ENCODE results near the gene FOXP1. TPM values are rescaled to one million over a fixed set of nuclear protein-coding genes. Genes with fewer than 3 reads are reported as not detected.
A peak's percentile ranks its signal among the peaks of the same experiment; 100 is the strongest.

Gene FOXP1
- total and polyA plus RNA-seq, 3 experiments from 2014 or later, result 142 to 185 (median 147) TPM

GRCh38 chr3:71514621-71515020, 68.9 kb downstream of the FOXP1 start:
- H3K27ac Mint-ChIP-seq, result no peak overlapping the region
- Histone ChIP-seq H3K9me3 (ENCODE audit: low read length) (no peaks in the 10 kb centered on the region), H3K4me1 (ENCODE audit: insufficient read depth, low read length) (peaks cover 24% of the 10 kb centered on the region), H3K4me3 (ENCODE audit: low read length) (no peak overlapping the region), H3K27me3 (ENCODE audit: insufficient read depth, low read length, poor library complexity, severe bottlenecking) (no peaks in the 10 kb centered on the region), H3K27ac (ENCODE audit: low read depth, low read length) (no peak overlapping the region), H3K36me3 (ENCODE audit: insufficient read depth, low read length) (no peaks in the 10 kb centered on the region)
- no peaks in the 10 kb centered on the region for H3K9me3 Mint-ChIP-seq
- no peak for DNase-seq
- ChIA-PET CTCF (no interaction called here), POLR2A (no interaction called here)
- no peaks in the 10 kb centered on the region for H3K27me3 Mint-ChIP-seq
- no peak overlapping the region for H3K4me3 Mint-ChIP-seq
- H3K4me1 Mint-ChIP-seq, result peaks cover 9 to 17% (median 15%) of the 10 kb centered on the region in 3 donors
- peaks cover 0 to 2% (median 0%) of the 10 kb centered on the region in 3 donors for H3K36me3 Mint-ChIP-seq

- Mint-ChIP-seq H3K27me3 (peaks cover 0 to 1% of the 10 kb centered on the region in 2 donors), H3K4me3 (no peak overlapping the region), H3K27ac (no peak overlapping the region), H3K4me1 (peaks cover 9 to 17% (median 15%) of the 10 kb centered on the region in 3 donors), H3K36me3 (no peaks in the 10 kb centered on the region), H3K9me3 (no peaks in the 10 kb centered on the region)
- Histone ChIP-seq H3K27ac (ENCODE audit: low read depth, low read length) (no peak overlapping the region), H3K4me1 (ENCODE audit: insufficient read depth, low read length) (peaks cover 24% of the 10 kb centered on the region), H3K36me3 (ENCODE audit: insufficient read depth, low read length) (no peaks in the 10 kb centered on the region), H3K27me3 (ENCODE audit: insufficient read depth, low read length, poor library complexity, severe bottlenecking) (no peaks in the 10 kb centered on the region), H3K9me3 (ENCODE audit: low read length) (no peaks in the 10 kb centered on the region), H3K4me3 (ENCODE audit: low read length) (no peak overlapping the region)
- DNase-seq, result no peak
- POLR2A ChIA-PET, result no interaction called here
- CTCF ChIA-PET, result interaction anchor here (0.7 kb wide), 1 partner anchor 18 kb away, joined by 3 read pairs; no protein-coding TSS in a partner anchor
Observed at GRCh38 chr3:71513515-71513914, 70.0 kb downstream of the FOXP1 start.

GRCh38 chr3:71513081-71513480, 70.4 kb downstream of the FOXP1 start:
- peaks cover 24% of the 10 kb centered on the region for H3K4me1 ChIP-seq (ENCODE audit: insufficient read depth, low read length)
- H3K36me3 Mint-ChIP-seq, result no peaks in the 10 kb centered on the region
- H3K4me1 Mint-ChIP-seq, result peaks cover 9 to 17% (median 15%) of the 10 kb centered on the region in 3 donors
- H3K9me3 Mint-ChIP-seq, result no peaks in the 10 kb centered on the region
- DNase-seq, result no peak
- peaks cover 0 to 1% of the 10 kb centered on the region in 2 donors for H3K27me3 Mint-ChIP-seq
- ChIA-PET POLR2A (no interaction called here), CTCF (interaction anchor here (0.9 kb wide), 1 partner anchor 350 kb away, joined by 3 read pairs; no protein-coding TSS in a partner anchor)
- H3K4me3 Mint-ChIP-seq, result no peak overlapping the region
- H3K27ac Mint-ChIP-seq, result no peak overlapping the region
- no peaks in the 10 kb centered on the region for H3K27me3 ChIP-seq (ENCODE audit: insufficient read depth, low read length, poor library complexity, severe bottlenecking)
- H3K4me3 ChIP-seq (ENCODE audit: low read length), result no peak overlapping the region
- H3K36me3 ChIP-seq (ENCODE audit: insufficient read depth, low read length), result no peaks in the 10 kb centered on the region
- no peak overlapping the region for H3K27ac ChIP-seq (ENCODE audit: low read depth, low read length)
- no peaks in the 10 kb centered on the region for H3K9me3 ChIP-seq (ENCODE audit: low read length)

DNA sequence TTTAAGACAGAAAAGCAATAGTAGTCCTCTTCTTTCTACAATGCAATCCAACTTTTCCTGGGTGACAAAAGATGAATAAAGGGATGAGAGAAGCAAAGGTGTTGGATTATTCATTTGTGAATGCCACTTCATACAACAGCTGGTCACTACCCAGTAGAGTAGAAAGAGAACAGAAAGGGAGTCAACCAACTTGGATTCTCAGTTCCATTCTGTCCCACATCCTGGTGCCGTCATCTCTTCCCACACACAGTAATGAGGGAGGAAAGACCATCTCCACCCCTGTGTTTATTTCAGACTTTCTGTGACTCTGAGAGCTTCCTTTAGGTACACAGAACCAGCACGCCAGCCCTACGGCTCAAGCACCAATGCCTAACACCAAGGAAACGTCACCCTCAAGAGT, 71.0 kb downstream of the FOXP1 start:
- H3K9me3 ChIP-seq (ENCODE audit: low read length), result no peaks in the 10 kb centered on the region
- H3K27me3 Mint-ChIP-seq, result peaks cover 0 to 1% of the 10 kb centered on the region in 2 donors
- ChIA-PET CTCF (interaction anchor here (0.9 to 1.4 kb wide), 3 partner anchors 46 to 504 kb away, joined by 3 to 4 read pairs (median 4); no protein-coding TSS in a partner anchor), POLR2A (interaction anchor here (0.6 kb wide), 1 partner anchor 70 kb away, joined by 7 read pairs; no protein-coding TSS in a partner anchor)
- H3K4me3 ChIP-seq (ENCODE audit: low read length), result no peak overlapping the region
- DNase-seq, result no peak
- H3K27ac Mint-ChIP-seq, result peak overlapping the region in 2 of 8 donors; percentile 70 to 72
- H3K4me3 Mint-ChIP-seq, result no peak overlapping the region
- no peaks in the 10 kb centered on the region for H3K36me3 ChIP-seq (ENCODE audit: insufficient read depth, low read length)
- H3K27ac ChIP-seq (ENCODE audit: low read depth, low read length), result no peak overlapping the region
- H3K4me1 Mint-ChIP-seq, result peaks cover 9 to 17% (median 15%) of the 10 kb centered on the region in 3 donors
- peaks cover 24% of the 10 kb centered on the region for H3K4me1 ChIP-seq (ENCODE audit: insufficient read depth, low read length)
- H3K9me3 Mint-ChIP-seq, result no peaks in the 10 kb centered on the region
- no peaks in the 10 kb centered on the region for H3K36me3 Mint-ChIP-seq
- no peaks in the 10 kb centered on the region for H3K27me3 ChIP-seq (ENCODE audit: insufficient read depth, low read length, poor library complexity, severe bottlenecking)

DNA sequence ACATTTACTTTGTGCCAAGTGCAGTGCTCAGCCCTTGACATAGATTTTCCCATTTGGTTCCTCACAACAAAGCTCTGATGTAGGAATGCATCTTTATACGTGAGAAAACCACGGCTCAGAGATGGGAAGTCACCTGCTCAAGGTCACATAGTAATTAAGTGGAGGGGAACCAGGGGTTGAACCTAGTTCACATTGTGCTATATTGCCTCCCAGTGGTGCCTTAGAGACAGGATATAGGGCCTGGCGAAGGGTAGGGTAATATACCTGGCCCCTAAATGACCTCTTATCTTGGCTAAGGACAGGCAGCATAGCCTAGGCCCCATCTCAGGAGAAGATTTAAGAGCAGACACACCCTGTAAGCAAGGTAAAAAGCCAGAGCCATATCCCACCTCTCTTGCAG, 71.5 kb downstream of the FOXP1 start:
- Histone ChIP-seq H3K27ac (ENCODE audit: low read depth, low read length) (no peak overlapping the region), H3K4me3 (ENCODE audit: low read length) (no peak overlapping the region), H3K36me3 (ENCODE audit: insufficient read depth, low read length) (no peaks in the 10 kb centered on the region), H3K27me3 (ENCODE audit: insufficient read depth, low read length, poor library complexity, severe bottlenecking) (no peaks in the 10 kb centered on the region), H3K4me1 (ENCODE audit: insufficient read depth, low read length) (peaks cover 24% of the 10 kb centered on the region), H3K9me3 (ENCODE audit: low read length) (no peaks in the 10 kb centered on the region)
- H3K36me3 Mint-ChIP-seq, result no peaks in the 10 kb centered on the region
- peak overlapping the region in 1 of 7 donors; percentile 55 for H3K4me3 Mint-ChIP-seq
- no peaks in the 10 kb centered on the region for H3K9me3 Mint-ChIP-seq
- H3K27ac Mint-ChIP-seq, result peak overlapping the region in 6 of 8 donors; percentile 56 to 73 (median 68)
- H3K4me1 Mint-ChIP-seq, result peaks cover 9 to 17% (median 16%) of the 10 kb centered on the region in 3 donors
- ChIA-PET POLR2A (interaction anchor here (0.6 kb wide), 1 partner anchor 70 kb away, joined by 7 read pairs; no protein-coding TSS in a partner anchor), CTCF (interaction anchor here (0.7 to 2.8 kb wide), 14 partner anchors 15 to 506 kb away, joined by 3 to 17 read pairs (median 3); no protein-coding TSS in a partner anchor)
- peak in 3 of 5 donors; percentile 53 to 66 (median 62) for DNase-seq
- H3K27me3 Mint-ChIP-seq, result peaks cover 0 to 1% of the 10 kb centered on the region in 2 donors

DNA sequence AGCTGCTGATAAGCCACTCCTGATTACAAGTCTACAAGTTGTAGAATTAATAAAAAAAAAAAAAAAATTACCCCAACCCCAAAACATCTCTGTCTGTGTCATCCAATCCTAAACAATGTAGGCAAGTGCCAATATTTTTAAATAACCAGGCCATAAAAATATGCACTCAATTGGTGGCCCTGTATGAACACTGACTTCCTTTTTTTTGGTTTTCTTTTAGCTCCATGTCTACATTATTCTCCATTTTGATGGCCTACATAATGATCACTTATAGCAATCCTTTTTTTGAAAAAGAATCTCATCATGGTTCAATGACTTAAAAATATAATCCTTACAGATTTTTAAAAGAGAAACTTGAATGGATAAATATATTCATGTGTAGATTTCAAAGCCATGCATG, 72.1 kb downstream of the FOXP1 start:
- no peak for DNase-seq
- Histone ChIP-seq H3K9me3 (ENCODE audit: low read length) (no peaks in the 10 kb centered on the region), H3K27ac (ENCODE audit: low read depth, low read length) (no peak overlapping the region), H3K4me1 (ENCODE audit: insufficient read depth, low read length) (peaks cover 24% of the 10 kb centered on the region), H3K36me3 (ENCODE audit: insufficient read depth, low read length) (no peaks in the 10 kb centered on the region), H3K4me3 (ENCODE audit: low read length) (no peak overlapping the region), H3K27me3 (ENCODE audit: insufficient read depth, low read length, poor library complexity, severe bottlenecking) (no peaks in the 10 kb centered on the region)
- H3K4me3 Mint-ChIP-seq, result no peak overlapping the region
- ChIA-PET CTCF (interaction anchor here (0.7 to 2.8 kb wide), 14 partner anchors 14 to 505 kb away, joined by 3 to 17 read pairs (median 3); no protein-coding TSS in a partner anchor), POLR2A (interaction anchor here (0.7 kb wide), 1 partner anchor 402 kb away, joined by 4 read pairs; no protein-coding TSS in a partner anchor)
- H3K27ac Mint-ChIP-seq, result peak overlapping the region in 3 of 8 donors; percentile 43 to 66 (median 58)
- no peaks in the 10 kb centered on the region for H3K9me3 Mint-ChIP-seq
- peaks cover 0 to 2% (median 0%) of the 10 kb centered on the region in 3 donors for H3K36me3 Mint-ChIP-seq
- H3K27me3 Mint-ChIP-seq, result peaks cover 0 to 1% of the 10 kb centered on the region in 2 donors
- peaks cover 9 to 18% (median 17%) of the 10 kb centered on the region in 3 donors for H3K4me1 Mint-ChIP-seq

DNA sequence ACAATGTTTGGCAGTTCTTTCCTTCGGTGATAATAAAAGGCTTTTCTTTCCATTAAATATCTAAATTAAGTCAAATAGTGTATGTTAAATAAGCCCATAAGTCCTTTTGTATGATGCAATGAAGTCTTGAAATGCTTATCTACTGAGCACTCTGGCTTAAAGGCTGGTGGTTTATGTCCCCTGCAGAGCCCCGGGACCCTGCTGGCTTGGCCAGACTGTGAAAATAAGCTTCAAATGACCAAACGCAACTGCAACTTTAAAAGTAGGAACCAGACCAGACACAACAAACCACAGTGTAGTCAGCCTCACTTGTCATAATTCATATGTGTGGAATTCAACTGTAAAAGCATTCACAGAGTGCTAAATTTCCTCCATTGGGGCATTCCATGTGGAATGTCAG, 72.5 kb downstream of the FOXP1 start:
- no peak overlapping the region for H3K4me3 Mint-ChIP-seq
- Histone ChIP-seq H3K9me3 (ENCODE audit: low read length) (no peaks in the 10 kb centered on the region), H3K27ac (ENCODE audit: low read depth, low read length) (no peak overlapping the region), H3K27me3 (ENCODE audit: insufficient read depth, low read length, poor library complexity, severe bottlenecking) (no peaks in the 10 kb centered on the region), H3K4me1 (ENCODE audit: insufficient read depth, low read length) (peaks cover 24% of the 10 kb centered on the region), H3K36me3 (ENCODE audit: insufficient read depth, low read length) (no peaks in the 10 kb centered on the region), H3K4me3 (ENCODE audit: low read length) (no peak overlapping the region)
- no peak for DNase-seq
- peaks cover 0 to 4% (median 0%) of the 10 kb centered on the region in 3 donors for H3K36me3 Mint-ChIP-seq
- peaks cover 0 to 1% of the 10 kb centered on the region in 2 donors for H3K27me3 Mint-ChIP-seq
- CTCF ChIA-PET, result interaction anchor here (0.8 to 2.8 kb wide), 9 partner anchors 14 to 505 kb away, joined by 3 to 17 read pairs (median 3); no protein-coding TSS in a partner anchor
- no peaks in the 10 kb centered on the region for H3K9me3 Mint-ChIP-seq
- H3K4me1 Mint-ChIP-seq, result peaks cover 9 to 18% (median 17%) of the 10 kb centered on the region in 3 donors
- no peak overlapping the region for H3K27ac Mint-ChIP-seq
- POLR2A ChIA-PET, result interaction anchor here (0.7 kb wide), 1 partner anchor 402 kb away, joined by 4 read pairs; no protein-coding TSS in a partner anchor

DNA sequence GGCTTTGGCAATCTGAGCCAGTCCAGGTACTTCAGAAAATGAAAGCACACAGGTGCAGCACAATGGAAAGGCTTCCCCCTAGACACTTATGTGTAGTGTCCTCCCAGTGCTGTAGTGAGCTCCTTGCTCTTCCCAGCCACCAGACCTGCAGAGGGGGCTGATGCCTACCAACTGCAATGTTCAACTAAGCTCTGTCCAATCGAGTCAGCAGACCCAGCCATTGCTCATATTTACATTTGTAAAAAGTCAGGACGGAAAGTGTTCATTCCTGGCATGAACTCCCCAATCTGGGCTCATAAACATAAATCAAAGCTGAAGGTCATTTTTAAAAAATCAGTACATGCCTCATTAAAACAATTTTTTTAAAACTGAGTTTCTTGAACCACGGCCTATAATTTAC, 73.0 kb downstream of the FOXP1 start:
- Histone ChIP-seq H3K36me3 (ENCODE audit: insufficient read depth, low read length) (no peaks in the 10 kb centered on the region), H3K4me1 (ENCODE audit: insufficient read depth, low read length) (peaks cover 24% of the 10 kb centered on the region), H3K27me3 (ENCODE audit: insufficient read depth, low read length, poor library complexity, severe bottlenecking) (no peaks in the 10 kb centered on the region), H3K4me3 (ENCODE audit: low read length) (no peak overlapping the region), H3K27ac (ENCODE audit: low read depth, low read length) (no peak overlapping the region), H3K9me3 (ENCODE audit: low read length) (no peaks in the 10 kb centered on the region)
- H3K9me3 Mint-ChIP-seq, result no peaks in the 10 kb centered on the region
- peaks cover 12 to 20% (median 17%) of the 10 kb centered on the region in 3 donors for H3K4me1 Mint-ChIP-seq
- H3K4me3 Mint-ChIP-seq, result no peak overlapping the region
- H3K27ac Mint-ChIP-seq, result peak overlapping the region in 3 of 8 donors; percentile 28 to 64 (median 61)
- DNase-seq, result no peak
- H3K36me3 Mint-ChIP-seq, result peaks cover 0 to 4% (median 3%) of the 10 kb centered on the region in 3 donors
- ChIA-PET CTCF (interaction anchor here (0.7 to 2.8 kb wide), 4 partner anchors 13 to 460 kb away, joined by 3 to 17 read pairs (median 3); no protein-coding TSS in a partner anchor), POLR2A (no interaction called here)
- H3K27me3 Mint-ChIP-seq, result peaks cover 0 to 1% of the 10 kb centered on the region in 2 donors

Data from CD8-positive, alpha-beta memory T cell (primary cell).